GM18520 (cell line): ENCODE measurements around the gene PRKN.

ENCODE experiments used
- ATAC-seq: cut with Tn5 transposase; IDR thresholded peaks from one replicate; pipeline ENCODE4 v1.9.1; 2021; ENCODE audit not compliant: unreplicated experiment

Gene PRKN

GRCh38 chr6:161750686-161751085 is 976.9 kb downstream of the PRKN start:
- no peak for ATAC-seq

- ATAC-seq = no peak
Measured at GRCh38 chr6:161749576-161749975, 978.0 kb downstream of the PRKN start.

GRCh38 chr6:161748535-161749416 is 978.8 kb downstream of the PRKN start:
- no peak for ATAC-seq

GRCh38 chr6:161747506-161747905 is 980.1 kb downstream of the PRKN start:
- ATAC-seq = no peak

- ATAC-seq = no peak
Measured at GRCh38 chr6:161745594-161746141, 981.9 kb downstream of the PRKN start.

- no peak for ATAC-seq
Measured at GRCh38 chr6:161745128-161745527, 982.4 kb downstream of the PRKN start.

GRCh38 chr6:161744211-161745067 is 983.1 kb downstream of the PRKN start:
- no peak for ATAC-seq

- no peak for ATAC-seq
Measured at GRCh38 chr6:161743509-161744178, 983.9 kb downstream of the PRKN start.

- ATAC-seq = no peak
Measured at GRCh38 chr6:161740486-161740885, 987.1 kb downstream of the PRKN start.

GRCh38 chr6:161736781-161737292 is 990.7 kb downstream of the PRKN start:
- no peak for ATAC-seq

- ATAC-seq = no peak
Measured at GRCh38 chr6:161736326-161736725, 991.2 kb downstream of the PRKN start.

GRCh38 chr6:161732594-161732993 is 995.0 kb downstream of the PRKN start:
- no peak for ATAC-seq

GRCh38 chr6:161727083-161727833 is 1000.3 kb downstream of the PRKN start:
- ATAC-seq = no peak

GRCh38 chr6:161722394-161722793 is 1005.2 kb downstream of the PRKN start:
- ATAC-seq = no peak

GRCh38 chr6:161721511-161721910 is 1006.1 kb downstream of the PRKN start:
- no peak for ATAC-seq

GRCh38 chr6:161716176-161716575 is 1011.4 kb downstream of the PRKN start:
- no peak for ATAC-seq

- ATAC-seq = no peak
Measured at GRCh38 chr6:161711938-161712337, 1015.6 kb downstream of the PRKN start.

GRCh38 chr6:161711515-161711914 is 1016.1 kb downstream of the PRKN start:
- ATAC-seq = no peak

GRCh38 chr6:161710698-161711097 is 1016.9 kb downstream of the PRKN start:
- ATAC-seq = no peak

GRCh38 chr6:161701056-161701455 is 1026.5 kb downstream of the PRKN start:
- ATAC-seq = no peak
